GM23338 (cell line): ENCODE results near the gene MRGPRG. TPM values are rescaled to one million over a fixed set of nuclear protein-coding genes. Genes with fewer than 3 reads are reported as not detected.

Experiments used
- ATAC-seq: fragments of 200-7000 bp; cut with Tn5 transposase; 3 replicates; pipeline ENCODE4 v1.9.1; 2020
- DNase-seq: peaks from one replicate; pipeline ENCODE4 v3.0.0-alpha.2; 2015; ENCODE audit warnings: low spot score
- H2AFZ ChIP-seq: fragments of 200-600 bp; sonication (generic); 2 replicates; pipeline ENCODE4 v1.8.0; 2016; ENCODE audit warnings: antibody characterized with exemption, mild to moderate bottlenecking, moderate library complexity
- H3F3A ChIP-seq: fragments of 200-600 bp; sonication (generic); replicated peaks from 2 replicates; pipeline ENCODE4 v1.8.0; 2017; ENCODE audit warnings: antibody characterized with exemption, mixed run types, low read depth
- H3K27ac ChIP-seq: fragments of 200-600 bp; sonication (generic); 2 replicates; pipeline ENCODE4 v1.6.1; 2016; ENCODE audit warnings: low read depth
- H3K27me3 ChIP-seq: fragments of 200-600 bp; sonication (generic); 2 replicates; pipeline ENCODE4 v1.8.0; 2016; ENCODE audit warnings: mild to moderate bottlenecking, mixed run types, moderate library complexity; ENCODE audit not compliant: insufficient read depth
- H3K36me3 ChIP-seq: fragments of 200-600 bp; sonication (generic); 2 replicates; pipeline ENCODE4 v1.8.0; 2016; ENCODE audit warnings: mild to moderate bottlenecking; ENCODE audit not compliant: insufficient read depth
- H3K4me1 ChIP-seq: fragments of 200-600 bp; sonication (generic); 2 replicates; pipeline ENCODE4 v1.8.0; 2016; ENCODE audit warnings: mild to moderate bottlenecking, moderate library complexity; ENCODE audit not compliant: insufficient read depth
- H3K4me2 ChIP-seq: fragments of 200-600 bp; sonication (generic); 2 replicates; pipeline ENCODE4 v1.7.1; 2017; ENCODE audit warnings: mixed run types
- H3K4me3 ChIP-seq: fragments of 200-600 bp; sonication (generic); 2 replicates; pipeline ENCODE4 v1.6.1; 2016; ENCODE audit warnings: mixed run types
- H3K79me2 ChIP-seq: fragments of 200-600 bp; sonication (generic); replicated peaks from 2 replicates; pipeline ENCODE4 v1.8.0; 2017; ENCODE audit warnings: mild to moderate bottlenecking; ENCODE audit not compliant: insufficient read depth
- H3K9me2 ChIP-seq: fragments of 200-600 bp; sonication (generic); 2 replicates; pipeline ENCODE4 v1.8.0; 2017; ENCODE audit not compliant: insufficient read depth
- H4K20me1 ChIP-seq: fragments of 200-600 bp; sonication (generic); replicated peaks from 2 replicates; pipeline ENCODE4 v1.8.0; 2017; ENCODE audit warnings: mild to moderate bottlenecking; ENCODE audit not compliant: insufficient read depth
- H3K27ac Mint-ChIP-seq: 2 replicates; pipeline ENCODE4 v1.8.0; 2020; ENCODE audit warnings: inconsistent platforms, mild to moderate bottlenecking, moderate library complexity, mixed read lengths
- H3K27me3 Mint-ChIP-seq: 3 replicates; pipeline ENCODE4 v1.8.0; 2022; ENCODE audit warnings: low read depth, mild to moderate bottlenecking, moderate library complexity, mixed read lengths, inconsistent platforms; ENCODE audit not compliant: insufficient read depth, poor library complexity
- H3K36me3 Mint-ChIP-seq: 3 replicates; pipeline ENCODE4 v1.8.0; 2021; ENCODE audit warnings: low read depth, mild to moderate bottlenecking, inconsistent platforms, moderate library complexity, mixed read lengths
- H3K4me1 Mint-ChIP-seq: 3 replicates; pipeline ENCODE4 v1.8.0; 2020; ENCODE audit warnings: mild to moderate bottlenecking, inconsistent platforms, mixed read lengths
- H3K4me3 Mint-ChIP-seq: 3 replicates; pipeline ENCODE4 v1.8.0; 2021; ENCODE audit warnings: moderate library complexity, mild to moderate bottlenecking, inconsistent platforms, mixed read lengths
- H3K9me3 Mint-ChIP-seq: 3 replicates; pipeline ENCODE4 v1.8.0; 2020; ENCODE audit warnings: moderate library complexity, mild to moderate bottlenecking, inconsistent platforms, mixed read lengths
- CREB1 ChIP-seq: fragments of 250-450 bp; sonication (Bioruptor Pico); IDR thresholded peaks from 2 replicates; pipeline ENCODE4 v1.5.0; 2020; ENCODE audit warnings: low read depth, mild to moderate bottlenecking, moderate library complexity
- CTCF ChIP-seq, 2 experiments: fragments of 200-600 bp in 1 of 2; sonication (generic) in 1 of 2; conservative IDR thresholded peaks; 2 replicates each; pipeline versions ENCODE4 v1.5.1 to v1.6.1; 2016 to 2017; ENCODE audit warnings: antibody characterized with exemption in 2 of 2, low read depth in 2 of 2, mild to moderate bottlenecking in 2 of 2, moderate library complexity in 1 of 2
- ETS1 ChIP-seq: IDR thresholded peaks from 2 replicates; pipeline ENCODE4 v1.6.1; 2016; ENCODE audit warnings: antibody characterized with exemption
- EZH2 ChIP-seq: fragments of 200-600 bp; sonication (generic); IDR thresholded peaks from one replicate; pipeline ENCODE4 v1.8.0; 2017; ENCODE audit warnings: antibody characterized with exemption, mild to moderate bottlenecking, low read depth; ENCODE audit not compliant: unreplicated experiment
- EZH2phosphoT487 ChIP-seq: fragments of 200-600 bp; sonication (generic); IDR thresholded peaks from one replicate; pipeline ENCODE4 v1.8.1; 2018; ENCODE audit warnings: antibody characterized with exemption; ENCODE audit not compliant: unreplicated experiment
- JUNB ChIP-seq: IDR thresholded peaks from one replicate; pipeline ENCODE4 v1.6.1; 2016; ENCODE audit warnings: antibody characterized with exemption; ENCODE audit not compliant: unreplicated experiment
- NANOG ChIP-seq: IDR thresholded peaks from 2 replicates; pipeline ENCODE4 v1.6.1; 2016; ENCODE audit warnings: antibody characterized with exemption, borderline replicate concordance
- POLR2AphosphoS5 ChIP-seq: IDR thresholded peaks from 2 replicates; pipeline ENCODE4 v1.6.1; 2016; ENCODE audit warnings: antibody characterized with exemption, low read depth
- REST ChIP-seq: IDR thresholded peaks from one replicate; pipeline ENCODE4 v1.6.1; 2018; ENCODE audit warnings: antibody characterized with exemption; ENCODE audit not compliant: unreplicated experiment
- STAT1 ChIP-seq: IDR thresholded peaks from one replicate; pipeline ENCODE4 v1.6.1; 2016; ENCODE audit warnings: antibody characterized with exemption; ENCODE audit not compliant: unreplicated experiment
- ZNF114 ChIP-seq: fragments of 250-450 bp; sonication (Bioruptor Pico); IDR thresholded peaks from 2 replicates; pipeline ENCODE4 v1.5.0; 2020; ENCODE audit warnings: mild to moderate bottlenecking, moderate library complexity
- ZNF331 ChIP-seq: fragments of 250-450 bp; sonication (Bioruptor Pico); IDR thresholded peaks from 2 replicates; pipeline ENCODE4 v1.5.0; 2020; ENCODE audit warnings: low read depth, mild to moderate bottlenecking, moderate library complexity
- ZNF462 ChIP-seq: fragments of 250-450 bp; sonication (Bioruptor Pico); IDR thresholded peaks from 2 replicates; pipeline ENCODE4 v1.5.0; 2020; ENCODE audit warnings: mild to moderate bottlenecking, moderate library complexity
- polyA plus RNA-seq: library from polyadenylated mRNA; unstranded; fragments of >200 nt; fragmentation: Nextera tagmentation; extraction: Ambion mirVana; gene quantifications from 2 replicates; pipeline ENCODE4 v1.2.1, GENCODE V29; 2016
- total RNA-seq: library from RNA; depleted of rRNA; stranded (reverse); fragments of >200 nt; shearing (Covaris generic); gene quantifications from 2 replicates; pipeline ENCODE4 v1.2.3, GENCODE V29; 2014

The MRGPRG gene
- total and polyA plus RNA-seq, 2 experiments from 2014 or later = not detected

GRCh38 chr11:3227568-3228444 is 9.2 kb upstream of the MRGPRG start:
- H3K4me1 Mint-ChIP-seq = peaks cover 19% of the 10 kb centered on the region; the same call in 2 of the 3 replicates
- no peaks in the 10 kb centered on the region for H3K36me3 ChIP-seq
- ATAC-seq (no peak), DNase-seq (no peak)
- H2AFZ ChIP-seq = no peak overlapping the region
- H3K27me3 Mint-ChIP-seq = peaks cover 15% of the 10 kb centered on the region
- no peaks in the 10 kb centered on the region for H3K27me3 ChIP-seq
- H3F3A ChIP-seq = no peaks in the 10 kb centered on the region
- no peak overlapping the region for H3K4me3 Mint-ChIP-seq
- no peaks in the 10 kb centered on the region for H3K9me2 ChIP-seq
- TF ChIP-seq CREB1 (CRISPR knock-in tag) = no peak
- TF ChIP-seq EZH2phosphoT487 = no peak
- no peak for TF ChIP-seq NANOG
- TF ChIP-seq EZH2 = no peak
- TF ChIP-seq STAT1 = no peak
- no peak for TF ChIP-seq REST
- no peak for TF ChIP-seq ZNF462 (CRISPR knock-in tag)
- no peak for TF ChIP-seq ETS1
- TF ChIP-seq CTCF (conservative IDR thresholded peaks at IDR 0.05; ENCODE audit: low read depth in 2 of 2) = no peak
- no peak for TF ChIP-seq JUNB
- no peak for TF ChIP-seq ZNF114
- TF ChIP-seq POLR2AphosphoS5 = no peak
- no peak for TF ChIP-seq ZNF331 (CRISPR knock-in tag)
- H3K27ac ChIP-seq = no peak overlapping the region
- peaks cover 9% of the 10 kb centered on the region; the same call in 1 of the 2 replicates for H3K4me1 ChIP-seq
- H3K36me3 Mint-ChIP-seq = no peaks in the 10 kb centered on the region
- H3K79me2 ChIP-seq = no peaks in the 10 kb centered on the region
- no peak overlapping the region for H3K27ac Mint-ChIP-seq
- H3K4me3 ChIP-seq = no peak overlapping the region
- H3K9me3 Mint-ChIP-seq = no peaks in the 10 kb centered on the region
- no peaks in the 10 kb centered on the region for H4K20me1 ChIP-seq
- no peak overlapping the region for H3K4me2 ChIP-seq
